Epithelial cell of proximal tubule (primary cell): ENCODE data around the gene DDX3X. TPM values are rescaled to one million over a fixed set of nuclear protein-coding genes. Genes with fewer than 3 reads are reported as not detected.

Source experiments
- DNase-seq: peaks from one replicate; pipeline ENCODE4 v3.0.0-alpha.2; 2011; ENCODE audit warnings: low read depth
- H3K4me3 ChIP-seq: 2 replicates; pipeline ENCODE4 v1.5.1; 2011; ENCODE audit warnings: low read depth, mild to moderate bottlenecking, low read length
- CTCF ChIP-seq: conservative IDR thresholded peaks from 2 replicates; pipeline ENCODE4 v1.5.1; 2012; ENCODE audit warnings: low read depth, mild to moderate bottlenecking, low read length
- total RNA-seq: library from RNA; depleted of rRNA; stranded (reverse); fragments of >200 nt; gene quantifications from 2 replicates; pipeline ENCODE4 v1.2.3, GENCODE V29; 2015

Gene DDX3X
- total RNA-seq, 1 donor from 2014 or later, result 87.6 TPM

- no peak for TF ChIP-seq CTCF
- DNase-seq, result no peak
- no peak overlapping the region for H3K4me3 ChIP-seq
Observed at GRCh38 chrX:41339148-41339547, 5.2 kb downstream of the DDX3X start.

- DNase-seq, result no peak
- H3K4me3 ChIP-seq, result no peak overlapping the region
- no peak for TF ChIP-seq CTCF
Observed at GRCh38 chrX:41344053-41344452, 10.1 kb downstream of the DDX3X start.

GRCh38 chrX:41347186-41347585, 13.2 kb downstream of the DDX3X start:
- H3K4me3 ChIP-seq, result no peak overlapping the region
- TF ChIP-seq CTCF, result no peak
- no peak for DNase-seq

- no peak for DNase-seq
- no peak overlapping the region for H3K4me3 ChIP-seq
- no peak for TF ChIP-seq CTCF
Observed at GRCh38 chrX:41348551-41348950, 14.6 kb downstream of the DDX3X start.

- TF ChIP-seq CTCF, result no peak
- DNase-seq, result no peak
- H3K4me3 ChIP-seq, result no peak overlapping the region
Observed at GRCh38 chrX:41350150-41350975, 16.4 kb downstream of the DDX3X start.

- no peak overlapping the region for H3K4me3 ChIP-seq
- TF ChIP-seq CTCF, result no peak
- no peak for DNase-seq
Observed at GRCh38 chrX:41350976-41351569, 17.1 kb downstream of the DDX3X start.
